Measurements from ENCODE around the gene MAML2.

GRCh38 chr11:96288915-96289314 is 54.1 kb downstream of the MAML2 start:
- TF ChIP-seq CTCF (IDR thresholded peaks at IDR 0.05) (no peak), POLR2A (IDR thresholded peaks at IDR 0.05; ENCODE audit: low read depth) (no peak), POLR2AphosphoS5 (IDR thresholded peaks at IDR 0.05) (no peak)

All from esophagus muscularis mucosa (tissue), 3 donors.